ENCODE results near the gene RTKN. TPM values are rescaled to one million over a fixed set of nuclear protein-coding genes. Genes with fewer than 3 reads are reported as not detected.

RTKN gene
- total RNA-seq (66.1 and 74.2 TPM in 2 replicates), polyA plus RNA-seq (77.5 and 85.0 TPM in 2 replicates)

- 9% methylated on average over 50 of the region's 75 CpGs for WGBS (ENCODE audit: low lambda C conversion rate, missing lambda C conversion rate)
- H3K4me3 ChIP-seq, result peak within 1 kb of the TSS; percentile 8
- no peaks in the 10 kb centered on the region for H3K9me2 ChIP-seq (replicated peaks; ENCODE audit: insufficient read depth)
- peaks cover 20% of the 10 kb centered on the region for H3K4me1 ChIP-seq (ENCODE audit: insufficient read depth)
- DNase-seq (ENCODE audit: low spot score), result peak; percentile 88
- peak within 1 kb of the TSS; percentile 86 for H3K4me2 ChIP-seq
- TF ChIP-seq, protein P1, sequence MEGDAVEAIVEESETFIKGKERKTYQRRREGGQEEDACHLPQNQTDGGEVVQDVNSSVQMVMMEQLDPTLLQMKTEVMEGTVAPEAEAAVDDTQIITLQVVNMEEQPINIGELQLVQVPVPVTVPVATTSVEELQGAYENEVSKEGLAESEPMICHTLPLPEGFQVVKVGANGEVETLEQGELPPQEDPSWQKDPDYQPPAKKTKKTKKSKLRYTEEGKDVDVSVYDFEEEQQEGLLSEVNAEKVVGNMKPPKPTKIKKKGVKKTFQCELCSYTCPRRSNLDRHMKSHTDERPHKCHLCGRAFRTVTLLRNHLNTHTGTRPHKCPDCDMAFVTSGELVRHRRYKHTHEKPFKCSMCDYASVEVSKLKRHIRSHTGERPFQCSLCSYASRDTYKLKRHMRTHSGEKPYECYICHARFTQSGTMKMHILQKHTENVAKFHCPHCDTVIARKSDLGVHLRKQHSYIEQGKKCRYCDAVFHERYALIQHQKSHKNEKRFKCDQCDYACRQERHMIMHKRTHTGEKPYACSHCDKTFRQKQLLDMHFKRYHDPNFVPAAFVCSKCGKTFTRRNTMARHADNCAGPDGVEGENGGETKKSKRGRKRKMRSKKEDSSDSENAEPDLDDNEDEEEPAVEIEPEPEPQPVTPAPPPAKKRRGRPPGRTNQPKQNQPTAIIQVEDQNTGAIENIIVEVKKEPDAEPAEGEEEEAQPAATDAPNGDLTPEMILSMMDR (IDR thresholded peaks at IDR 0.05; ENCODE audit: poor library complexity), result no peak
- no peaks in the 10 kb centered on the region for H3K36me3 ChIP-seq (replicated peaks; ENCODE audit: insufficient read depth, low read depth)
- peak within 1 kb of the TSS; percentile 98 for H3K27ac ChIP-seq
- H2AFZ ChIP-seq, result peak within 1 kb of the TSS; percentile 50
- peaks cover 27% of the 10 kb centered on the region for H4K20me1 ChIP-seq (ENCODE audit: insufficient read depth, poor library complexity, severe bottlenecking)
- no peaks in the 10 kb centered on the region for H3K9me3 ChIP-seq (ENCODE audit: low read depth)
- H3K27me3 ChIP-seq, result no peaks in the 10 kb centered on the region
- H3K79me2 ChIP-seq, result peaks cover 34% of the 10 kb centered on the region
Observed at GRCh38 chr2:74441690-74442482, at the start of gene RTKN. Gene RTKN, minus strand, starts transcription at chr2:74441937. Its CDS starts 121 bp downstream, at chr2:74441816.

GRCh38 chr2:74489906-74490305, 48.2 kb upstream of the RTKN start:
- DNase-seq (ENCODE audit: low spot score), result no peak
- 97% methylated on average over 7 of the region's 9 CpGs for WGBS (ENCODE audit: low lambda C conversion rate, missing lambda C conversion rate)
- Histone ChIP-seq H3K9me3 (ENCODE audit: low read depth) (no peaks in the 10 kb centered on the region), H4K20me1 (ENCODE audit: insufficient read depth, poor library complexity, severe bottlenecking) (no peaks in the 10 kb centered on the region), H3K36me3 (replicated peaks; ENCODE audit: insufficient read depth, low read depth) (no peaks in the 10 kb centered on the region), H2AFZ (no peak overlapping the region), H3K27me3 (no peaks in the 10 kb centered on the region), H3K9me2 (replicated peaks; ENCODE audit: insufficient read depth) (no peaks in the 10 kb centered on the region), H3K4me2 (no peak overlapping the region), H3K79me2 (peaks cover 7% of the 10 kb centered on the region), H3K4me1 (ENCODE audit: insufficient read depth) (no peaks in the 10 kb centered on the region), H3K27ac (no peak overlapping the region), H3K4me3 (no peak overlapping the region)
- TF ChIP-seq EZH2phosphoT487 (IDR thresholded peaks at IDR 0.05; ENCODE audit: low read depth, severe bottlenecking, unreplicated experiment) (no peak), EZH2 (IDR thresholded peaks at IDR 0.05; ENCODE audit: borderline replicate concordance) (no peak)
- TF ChIP-seq, protein P1 (IDR thresholded peaks at IDR 0.05; ENCODE audit: poor library complexity), result no peak

DNA sequence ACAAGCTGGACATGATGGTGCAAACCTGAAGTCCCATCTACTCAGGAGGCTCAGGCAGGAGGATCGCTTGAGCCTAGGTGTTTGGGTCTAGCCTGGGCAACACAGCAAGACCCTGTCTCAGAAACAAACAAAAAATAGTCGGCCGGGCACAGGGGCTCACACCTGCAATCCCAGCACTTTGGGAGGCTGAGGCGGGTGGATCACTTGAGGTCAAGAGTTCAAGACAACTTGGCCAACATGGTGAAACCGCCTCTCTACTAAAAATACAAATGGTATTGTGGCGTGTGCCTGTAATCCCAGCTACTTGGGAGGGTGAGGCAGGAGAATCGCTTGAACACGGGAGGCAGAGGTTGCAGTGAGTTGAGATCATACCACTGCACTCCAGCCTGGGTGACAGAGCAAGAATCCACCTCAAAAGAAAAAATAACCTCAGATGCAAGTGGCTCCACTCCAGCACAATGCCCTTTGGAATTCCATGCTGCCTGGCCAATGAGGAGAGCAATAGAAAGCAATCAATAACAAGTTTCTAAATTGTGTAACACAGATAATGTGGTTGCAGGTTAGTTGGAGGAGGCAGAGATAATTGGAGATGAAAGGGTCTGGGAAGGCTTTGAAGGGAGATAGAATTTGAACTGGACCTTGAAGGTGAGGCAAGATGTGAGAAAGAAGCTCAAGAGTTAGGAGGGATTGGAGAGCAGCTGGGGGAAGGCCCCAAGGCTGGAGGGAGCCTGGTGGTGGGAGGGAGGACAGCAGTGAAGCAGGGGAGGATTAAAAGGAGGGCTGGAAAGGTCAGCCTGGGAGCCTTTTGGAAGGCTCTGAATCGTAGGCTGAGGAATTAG, 47.1 kb upstream of the RTKN start:
- Histone ChIP-seq H3K4me2 (peak overlapping the region; percentile 37), H3K4me3 (no peak overlapping the region), H2AFZ (no peak overlapping the region), H4K20me1 (ENCODE audit: insufficient read depth, poor library complexity, severe bottlenecking) (no peaks in the 10 kb centered on the region), H3K27me3 (no peaks in the 10 kb centered on the region), H3K9me3 (ENCODE audit: low read depth) (no peaks in the 10 kb centered on the region), H3K4me1 (ENCODE audit: insufficient read depth) (no peaks in the 10 kb centered on the region), H3K79me2 (peaks cover 16% of the 10 kb centered on the region), H3K36me3 (replicated peaks; ENCODE audit: insufficient read depth, low read depth) (no peaks in the 10 kb centered on the region), H3K27ac (peak overlapping the region; percentile 37), H3K9me2 (replicated peaks; ENCODE audit: insufficient read depth) (no peaks in the 10 kb centered on the region)
- WGBS (ENCODE audit: low lambda C conversion rate, missing lambda C conversion rate), result 83% methylated on average over 9 of the region's 9 CpGs
- TF ChIP-seq EZH2 (IDR thresholded peaks at IDR 0.05; ENCODE audit: borderline replicate concordance), result no peak
- no peak for TF ChIP-seq EZH2phosphoT487 (IDR thresholded peaks at IDR 0.05; ENCODE audit: low read depth, severe bottlenecking, unreplicated experiment)
- TF ChIP-seq, protein P1 (IDR thresholded peaks at IDR 0.05; ENCODE audit: poor library complexity), result no peak
- DNase-seq (ENCODE audit: low spot score), result no peak
